WTC11 (cell line): ENCODE results near the gene OASL. TPM values are rescaled to one million over a fixed set of nuclear protein-coding genes. Genes with fewer than 3 reads are reported as not detected.

ENCODE experiments used
- ATAC-seq: fragments of 200-7000 bp; cut with Tn5 transposase; 2 replicates; pipeline ENCODE4 v1.10.0; 2021; ENCODE audit warnings: mild to moderate bottlenecking, moderate library complexity
- CTCF ChIA-PET: fragments of 300-600 bp; sonication (Branson Sonifier 250); formaldehyde crosslinking; loops from one replicate; lab custom pipeline; 2021; ENCODE audit warnings: antibody characterized with exemption; lab: Charles Lee
- POLR2A ChIA-PET: fragments of 350-600 bp; sonication (Branson Sonifier 250); formaldehyde crosslinking; loops from one replicate; lab custom pipeline; 2021; ENCODE audit warnings: antibody characterized with exemption; lab: Charles Lee
- DNase-seq: peaks from one replicate; pipeline ENCODE4 v3.0.0; 2021; ENCODE audit warnings: low spot score
- H3K27ac Mint-ChIP-seq: 2 replicates; pipeline ENCODE4 v1.8.0; 2021; ENCODE audit warnings: mixed read lengths
- H3K27me3 Mint-ChIP-seq: 2 replicates; pipeline ENCODE4 v1.8.0; 2021; ENCODE audit warnings: low read depth, mild to moderate bottlenecking, moderate library complexity, mixed read lengths
- H3K36me3 Mint-ChIP-seq: 2 replicates; pipeline ENCODE4 v1.8.0; 2021; ENCODE audit warnings: mixed read lengths
- H3K4me1 Mint-ChIP-seq: 2 replicates; pipeline ENCODE4 v1.8.0; 2022; ENCODE audit warnings: mixed read lengths
- H3K4me3 Mint-ChIP-seq: 2 replicates; pipeline ENCODE4 v1.8.0; 2021; ENCODE audit warnings: mild to moderate bottlenecking, moderate library complexity, mixed read lengths
- H3K9me3 Mint-ChIP-seq: 2 replicates; pipeline ENCODE4 v1.8.0; 2021; ENCODE audit warnings: mixed read lengths
- EMX1 ChIP-seq: fragments of 250-450 bp; sonication (Bioruptor Pico); IDR thresholded peaks from 2 replicates; pipeline ENCODE4 v1.8.0; 2021; ENCODE audit warnings: mild to moderate bottlenecking
- GTF2I ChIP-seq: fragments of 250-450 bp; sonication (Bioruptor Pico); conservative IDR thresholded peaks from 2 replicates; pipeline ENCODE4 v1.4.0; 2021; ENCODE audit warnings: mild to moderate bottlenecking
- MXD4 ChIP-seq: fragments of 250-450 bp; sonication (Bioruptor Pico); IDR thresholded peaks from 2 replicates; pipeline ENCODE4 v1.8.0; 2021; ENCODE audit warnings: mild to moderate bottlenecking, moderate library complexity, borderline replicate concordance
- MYBL2 ChIP-seq: sonication (generic); formaldehyde crosslinking; IDR thresholded peaks from 2 replicates; pipeline ENCODE4 v1.8.1; 2023; ENCODE audit warnings: mild to moderate bottlenecking, moderate library complexity, missing genetic modification reagents
- NFATC4 ChIP-seq: fragments of 250-450 bp; sonication (Bioruptor Pico); IDR thresholded peaks from 2 replicates; pipeline ENCODE4 v1.9.0; 2021; ENCODE audit warnings: mild to moderate bottlenecking
- NR1H2 ChIP-seq: sonication (generic); formaldehyde crosslinking; IDR thresholded peaks from 2 replicates; pipeline ENCODE4 v1.9.0; 2021; ENCODE audit warnings: mild to moderate bottlenecking, moderate library complexity, missing genetic modification reagents
- TP53 ChIP-seq: sonication (generic); formaldehyde crosslinking; IDR thresholded peaks from 2 replicates; pipeline ENCODE4 v1.8.1; 2023; ENCODE audit warnings: mild to moderate bottlenecking, missing genetic modification reagents
- ZNF121 ChIP-seq: sonication (generic); formaldehyde crosslinking; IDR thresholded peaks from 2 replicates; pipeline ENCODE4 v1.8.0; 2023; ENCODE audit warnings: missing genetic modification reagents
- total RNA-seq: library from RNA; stranded (reverse); gene quantifications from 3 replicates; pipeline ENCODE4 v1.2.3, GENCODE V29; 2021
- TF ChIP-seq, protein P1 (sequence below): sonication (generic); formaldehyde crosslinking; IDR thresholded peaks from 2 replicates; pipeline ENCODE4 v1.8.0; 2022; ENCODE audit warnings: mild to moderate bottlenecking, missing genetic modification reagents
- TF ChIP-seq, protein P2 (sequence below): sonication (generic); formaldehyde crosslinking; IDR thresholded peaks from 2 replicates; pipeline ENCODE4 v1.8.0; 2022; ENCODE audit warnings: mild to moderate bottlenecking, missing genetic modification reagents
- TF ChIP-seq, protein P3 (sequence below): sonication (generic); formaldehyde crosslinking; IDR thresholded peaks from 2 replicates; pipeline ENCODE4 v1.8.1; 2023; ENCODE audit warnings: mild to moderate bottlenecking, missing genetic modification reagents
- TF ChIP-seq, protein P4 (sequence below): sonication (generic); formaldehyde crosslinking; IDR thresholded peaks from 2 replicates; pipeline ENCODE4 v1.8.0; 2022; ENCODE audit warnings: mild to moderate bottlenecking, missing genetic modification reagents
- TF ChIP-seq, protein P5 (sequence below): fragments of 250-450 bp; sonication (Bioruptor Pico); conservative IDR thresholded peaks from 2 replicates; pipeline ENCODE4 v1.9.0; 2021; ENCODE audit warnings: mild to moderate bottlenecking
- TF ChIP-seq, protein P6 (sequence below): sonication (generic); formaldehyde crosslinking; IDR thresholded peaks from 2 replicates; pipeline ENCODE4 v1.8.1; 2023; ENCODE audit warnings: mild to moderate bottlenecking, missing genetic modification reagents, moderate library complexity
- TF ChIP-seq, protein P7 (sequence below): fragments of 250-450 bp; sonication (Bioruptor Pico); IDR thresholded peaks from 2 replicates; pipeline ENCODE4 v1.9.0; 2021; ENCODE audit warnings: mild to moderate bottlenecking
- TF ChIP-seq, protein P8 (sequence below): fragments of 200-600 bp; IDR thresholded peaks from 2 replicates; pipeline ENCODE4 v1.8.0; 2022; ENCODE audit warnings: antibody characterized with exemption
- TF ChIP-seq, protein P9 (sequence below): sonication (generic); formaldehyde crosslinking; IDR thresholded peaks from 2 replicates; pipeline ENCODE4 v1.8.1; 2022; ENCODE audit warnings: missing genetic modification reagents, borderline replicate concordance

The OASL gene
- total RNA-seq, 1 experiment from 2014 or later, result 0.28 TPM

DNA sequence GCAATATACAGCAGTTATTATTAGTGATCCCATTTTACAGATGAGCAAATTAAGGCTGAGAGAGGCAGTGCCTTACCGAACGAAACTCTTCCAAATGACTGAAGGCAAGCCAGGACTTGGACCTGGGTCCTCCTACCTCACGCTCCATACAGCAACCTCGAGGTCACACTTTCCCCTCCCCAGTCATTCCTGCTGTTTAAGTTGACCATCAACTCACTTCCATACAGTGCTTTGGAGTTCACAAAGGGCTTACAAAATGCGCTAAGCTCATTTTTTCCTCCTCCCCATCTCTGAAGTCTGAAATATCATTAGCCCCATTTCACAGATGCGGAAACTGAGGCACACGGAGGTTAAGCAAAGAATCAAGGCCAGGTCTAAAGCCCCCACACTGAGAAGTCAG lies 56.4 kb downstream of the OASL start:
- no peak for TF ChIP-seq NFATC4 (CRISPR knock-in tag)
- TF ChIP-seq, protein P1, sequence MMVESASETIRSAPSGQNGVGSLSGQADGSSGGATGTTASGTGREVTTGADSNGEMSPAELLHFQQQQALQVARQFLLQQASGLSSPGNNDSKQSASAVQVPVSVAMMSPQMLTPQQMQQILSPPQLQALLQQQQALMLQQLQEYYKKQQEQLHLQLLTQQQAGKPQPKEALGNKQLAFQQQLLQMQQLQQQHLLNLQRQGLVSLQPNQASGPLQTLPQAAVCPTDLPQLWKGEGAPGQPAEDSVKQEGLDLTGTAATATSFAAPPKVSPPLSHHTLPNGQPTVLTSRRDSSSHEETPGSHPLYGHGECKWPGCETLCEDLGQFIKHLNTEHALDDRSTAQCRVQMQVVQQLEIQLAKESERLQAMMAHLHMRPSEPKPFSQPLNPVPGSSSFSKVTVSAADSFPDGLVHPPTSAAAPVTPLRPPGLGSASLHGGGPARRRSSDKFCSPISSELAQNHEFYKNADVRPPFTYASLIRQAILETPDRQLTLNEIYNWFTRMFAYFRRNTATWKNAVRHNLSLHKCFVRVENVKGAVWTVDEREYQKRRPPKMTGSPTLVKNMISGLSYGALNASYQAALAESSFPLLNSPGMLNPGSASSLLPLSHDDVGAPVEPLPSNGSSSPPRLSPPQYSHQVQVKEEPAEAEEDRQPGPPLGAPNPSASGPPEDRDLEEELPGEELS (CRISPR knock-in tag), result no peak
- TF ChIP-seq, protein P2, sequence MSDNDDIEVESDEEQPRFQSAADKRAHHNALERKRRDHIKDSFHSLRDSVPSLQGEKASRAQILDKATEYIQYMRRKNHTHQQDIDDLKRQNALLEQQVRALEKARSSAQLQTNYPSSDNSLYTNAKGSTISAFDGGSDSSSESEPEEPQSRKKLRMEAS, result no peak
- TF ChIP-seq, protein P3, sequence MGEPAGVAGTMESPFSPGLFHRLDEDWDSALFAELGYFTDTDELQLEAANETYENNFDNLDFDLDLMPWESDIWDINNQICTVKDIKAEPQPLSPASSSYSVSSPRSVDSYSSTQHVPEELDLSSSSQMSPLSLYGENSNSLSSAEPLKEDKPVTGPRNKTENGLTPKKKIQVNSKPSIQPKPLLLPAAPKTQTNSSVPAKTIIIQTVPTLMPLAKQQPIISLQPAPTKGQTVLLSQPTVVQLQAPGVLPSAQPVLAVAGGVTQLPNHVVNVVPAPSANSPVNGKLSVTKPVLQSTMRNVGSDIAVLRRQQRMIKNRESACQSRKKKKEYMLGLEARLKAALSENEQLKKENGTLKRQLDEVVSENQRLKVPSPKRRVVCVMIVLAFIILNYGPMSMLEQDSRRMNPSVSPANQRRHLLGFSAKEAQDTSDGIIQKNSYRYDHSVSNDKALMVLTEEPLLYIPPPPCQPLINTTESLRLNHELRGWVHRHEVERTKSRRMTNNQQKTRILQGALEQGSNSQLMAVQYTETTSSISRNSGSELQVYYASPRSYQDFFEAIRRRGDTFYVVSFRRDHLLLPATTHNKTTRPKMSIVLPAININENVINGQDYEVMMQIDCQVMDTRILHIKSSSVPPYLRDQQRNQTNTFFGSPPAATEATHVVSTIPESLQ (CRISPR knock-in tag), result no peak
- TF ChIP-seq EMX1 (CRISPR knock-in tag), result no peak
- TF ChIP-seq, protein P4, sequence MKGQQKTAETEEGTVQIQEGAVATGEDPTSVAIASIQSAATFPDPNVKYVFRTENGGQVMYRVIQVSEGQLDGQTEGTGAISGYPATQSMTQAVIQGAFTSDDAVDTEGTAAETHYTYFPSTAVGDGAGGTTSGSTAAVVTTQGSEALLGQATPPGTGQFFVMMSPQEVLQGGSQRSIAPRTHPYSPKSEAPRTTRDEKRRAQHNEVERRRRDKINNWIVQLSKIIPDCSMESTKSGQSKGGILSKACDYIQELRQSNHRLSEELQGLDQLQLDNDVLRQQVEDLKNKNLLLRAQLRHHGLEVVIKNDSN, result no peak
- no peak for TF ChIP-seq MYBL2 (CRISPR knock-in tag)
- no peak for TF ChIP-seq ZNF121 (CRISPR knock-in tag)
- TF ChIP-seq, protein P5, sequence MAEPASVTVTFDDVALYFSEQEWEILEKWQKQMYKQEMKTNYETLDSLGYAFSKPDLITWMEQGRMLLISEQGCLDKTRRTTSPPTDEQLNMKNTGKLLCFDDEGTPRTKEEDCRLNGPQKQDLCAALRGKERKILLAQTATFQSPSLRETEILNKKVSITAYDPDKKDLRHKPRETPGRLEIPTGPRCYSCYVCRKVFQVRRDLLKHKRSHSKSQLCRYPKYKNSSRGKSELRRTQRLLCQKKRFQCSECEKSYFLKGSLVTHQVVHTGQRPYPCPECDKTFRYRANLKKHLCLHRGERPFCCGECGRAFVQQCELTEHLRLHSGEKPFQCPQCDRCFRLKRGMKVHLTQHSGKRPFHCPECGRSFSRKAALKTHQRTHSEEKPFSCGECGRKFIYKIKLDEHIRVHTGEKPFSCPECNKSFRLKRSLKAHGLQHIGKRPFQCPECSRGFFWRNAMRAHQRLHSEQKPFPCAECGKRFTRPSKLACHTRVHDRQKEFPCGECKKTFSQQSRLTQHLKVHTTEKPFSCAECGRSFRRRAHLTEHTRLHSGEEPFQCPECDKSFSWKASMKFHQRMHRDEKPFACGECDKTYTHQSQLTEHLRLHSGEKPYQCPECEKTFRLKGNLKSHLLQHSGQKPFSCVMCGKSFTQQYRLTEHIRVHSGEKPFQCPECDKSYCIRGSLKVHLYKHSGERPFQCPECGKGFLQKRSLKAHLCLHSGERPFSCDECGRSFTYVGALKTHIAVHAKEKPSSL, result no peak
- TF ChIP-seq NR1H2 (CRISPR knock-in tag), result no peak
- TF ChIP-seq TP53 (CRISPR knock-in tag), result no peak
- TF ChIP-seq, protein P6, sequence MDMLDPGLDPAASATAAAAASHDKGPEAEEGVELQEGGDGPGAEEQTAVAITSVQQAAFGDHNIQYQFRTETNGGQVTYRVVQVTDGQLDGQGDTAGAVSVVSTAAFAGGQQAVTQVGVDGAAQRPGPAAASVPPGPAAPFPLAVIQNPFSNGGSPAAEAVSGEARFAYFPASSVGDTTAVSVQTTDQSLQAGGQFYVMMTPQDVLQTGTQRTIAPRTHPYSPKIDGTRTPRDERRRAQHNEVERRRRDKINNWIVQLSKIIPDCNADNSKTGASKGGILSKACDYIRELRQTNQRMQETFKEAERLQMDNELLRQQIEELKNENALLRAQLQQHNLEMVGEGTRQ (CRISPR knock-in tag), result no peak
- TF ChIP-seq, protein P7, sequence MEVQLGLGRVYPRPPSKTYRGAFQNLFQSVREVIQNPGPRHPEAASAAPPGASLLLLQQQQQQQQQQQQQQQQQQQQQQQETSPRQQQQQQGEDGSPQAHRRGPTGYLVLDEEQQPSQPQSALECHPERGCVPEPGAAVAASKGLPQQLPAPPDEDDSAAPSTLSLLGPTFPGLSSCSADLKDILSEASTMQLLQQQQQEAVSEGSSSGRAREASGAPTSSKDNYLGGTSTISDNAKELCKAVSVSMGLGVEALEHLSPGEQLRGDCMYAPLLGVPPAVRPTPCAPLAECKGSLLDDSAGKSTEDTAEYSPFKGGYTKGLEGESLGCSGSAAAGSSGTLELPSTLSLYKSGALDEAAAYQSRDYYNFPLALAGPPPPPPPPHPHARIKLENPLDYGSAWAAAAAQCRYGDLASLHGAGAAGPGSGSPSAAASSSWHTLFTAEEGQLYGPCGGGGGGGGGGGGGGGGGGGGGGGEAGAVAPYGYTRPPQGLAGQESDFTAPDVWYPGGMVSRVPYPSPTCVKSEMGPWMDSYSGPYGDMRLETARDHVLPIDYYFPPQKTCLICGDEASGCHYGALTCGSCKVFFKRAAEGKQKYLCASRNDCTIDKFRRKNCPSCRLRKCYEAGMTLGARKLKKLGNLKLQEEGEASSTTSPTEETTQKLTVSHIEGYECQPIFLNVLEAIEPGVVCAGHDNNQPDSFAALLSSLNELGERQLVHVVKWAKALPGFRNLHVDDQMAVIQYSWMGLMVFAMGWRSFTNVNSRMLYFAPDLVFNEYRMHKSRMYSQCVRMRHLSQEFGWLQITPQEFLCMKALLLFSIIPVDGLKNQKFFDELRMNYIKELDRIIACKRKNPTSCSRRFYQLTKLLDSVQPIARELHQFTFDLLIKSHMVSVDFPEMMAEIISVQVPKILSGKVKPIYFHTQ (CRISPR knock-in tag), result no peak
- TF ChIP-seq, protein P8, sequence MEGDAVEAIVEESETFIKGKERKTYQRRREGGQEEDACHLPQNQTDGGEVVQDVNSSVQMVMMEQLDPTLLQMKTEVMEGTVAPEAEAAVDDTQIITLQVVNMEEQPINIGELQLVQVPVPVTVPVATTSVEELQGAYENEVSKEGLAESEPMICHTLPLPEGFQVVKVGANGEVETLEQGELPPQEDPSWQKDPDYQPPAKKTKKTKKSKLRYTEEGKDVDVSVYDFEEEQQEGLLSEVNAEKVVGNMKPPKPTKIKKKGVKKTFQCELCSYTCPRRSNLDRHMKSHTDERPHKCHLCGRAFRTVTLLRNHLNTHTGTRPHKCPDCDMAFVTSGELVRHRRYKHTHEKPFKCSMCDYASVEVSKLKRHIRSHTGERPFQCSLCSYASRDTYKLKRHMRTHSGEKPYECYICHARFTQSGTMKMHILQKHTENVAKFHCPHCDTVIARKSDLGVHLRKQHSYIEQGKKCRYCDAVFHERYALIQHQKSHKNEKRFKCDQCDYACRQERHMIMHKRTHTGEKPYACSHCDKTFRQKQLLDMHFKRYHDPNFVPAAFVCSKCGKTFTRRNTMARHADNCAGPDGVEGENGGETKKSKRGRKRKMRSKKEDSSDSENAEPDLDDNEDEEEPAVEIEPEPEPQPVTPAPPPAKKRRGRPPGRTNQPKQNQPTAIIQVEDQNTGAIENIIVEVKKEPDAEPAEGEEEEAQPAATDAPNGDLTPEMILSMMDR, result no peak
- no peak for TF ChIP-seq MXD4 (CRISPR knock-in tag)
- TF ChIP-seq, protein P9, sequence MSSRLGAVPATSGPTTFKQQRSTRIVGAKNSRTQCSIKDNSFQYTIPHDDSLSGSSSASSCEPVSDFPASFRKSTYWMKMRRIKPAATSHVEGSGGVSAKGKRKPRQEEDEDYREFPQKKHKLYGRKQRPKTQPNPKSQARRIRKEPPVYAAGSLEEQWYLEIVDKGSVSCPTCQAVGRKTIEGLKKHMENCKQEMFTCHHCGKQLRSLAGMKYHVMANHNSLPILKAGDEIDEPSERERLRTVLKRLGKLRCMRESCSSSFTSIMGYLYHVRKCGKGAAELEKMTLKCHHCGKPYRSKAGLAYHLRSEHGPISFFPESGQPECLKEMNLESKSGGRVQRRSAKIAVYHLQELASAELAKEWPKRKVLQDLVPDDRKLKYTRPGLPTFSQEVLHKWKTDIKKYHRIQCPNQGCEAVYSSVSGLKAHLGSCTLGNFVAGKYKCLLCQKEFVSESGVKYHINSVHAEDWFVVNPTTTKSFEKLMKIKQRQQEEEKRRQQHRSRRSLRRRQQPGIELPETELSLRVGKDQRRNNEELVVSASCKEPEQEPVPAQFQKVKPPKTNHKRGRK (CRISPR knock-in tag), result no peak
- no peak for TF ChIP-seq GTF2I
- Mint-ChIP-seq H3K27me3 (no peaks in the 10 kb centered on the region), H3K9me3 (no peaks in the 10 kb centered on the region), H3K4me3 (no peak overlapping the region), H3K4me1 (peaks cover 17% of the 10 kb centered on the region), H3K27ac (no peak overlapping the region), H3K36me3 (no peaks in the 10 kb centered on the region)
- POLR2A ChIA-PET, result no interaction called here
- no peak for ATAC-seq
- DNase-seq, result no peak
- CTCF ChIA-PET, result interaction anchor here (0.6 to 3.1 kb wide), 2 partner anchors 11 to 73 kb away, joined by 3 to 14 read pairs; no protein-coding TSS in a partner anchor
